Right kidney (tissue), 9 donors: ENCODE measurements around the gene CNTNAP3B.
"Not testable (repeated sequence)": the region's sequence is repeated elsewhere in the genome, so short reads cannot be mapped to it uniquely, and the experiment has no call there.

ENCODE experiments used
- DNase-seq: peaks from one replicate; pipeline ENCODE4 v3.0.0-alpha.2; 2016
- long read RNA-seq, 8 donors: transcript quantifications; one replicate each; lab custom pipeline, GENCODE V29; 2026

The CNTNAP3B gene
- long read RNA-seq, donor 1, result 0 reads
- long read RNA-seq, donor 2, result 0 reads
- long read RNA-seq, donor 3, result 0 reads
- long read RNA-seq, donor 4, result 0 reads
- long read RNA-seq, donor 5, result 0 reads
- long read RNA-seq, donor 6, result 0 reads
- long read RNA-seq, donor 7, result 0 reads
- long read RNA-seq, donor 8, result 0 reads

DNA sequence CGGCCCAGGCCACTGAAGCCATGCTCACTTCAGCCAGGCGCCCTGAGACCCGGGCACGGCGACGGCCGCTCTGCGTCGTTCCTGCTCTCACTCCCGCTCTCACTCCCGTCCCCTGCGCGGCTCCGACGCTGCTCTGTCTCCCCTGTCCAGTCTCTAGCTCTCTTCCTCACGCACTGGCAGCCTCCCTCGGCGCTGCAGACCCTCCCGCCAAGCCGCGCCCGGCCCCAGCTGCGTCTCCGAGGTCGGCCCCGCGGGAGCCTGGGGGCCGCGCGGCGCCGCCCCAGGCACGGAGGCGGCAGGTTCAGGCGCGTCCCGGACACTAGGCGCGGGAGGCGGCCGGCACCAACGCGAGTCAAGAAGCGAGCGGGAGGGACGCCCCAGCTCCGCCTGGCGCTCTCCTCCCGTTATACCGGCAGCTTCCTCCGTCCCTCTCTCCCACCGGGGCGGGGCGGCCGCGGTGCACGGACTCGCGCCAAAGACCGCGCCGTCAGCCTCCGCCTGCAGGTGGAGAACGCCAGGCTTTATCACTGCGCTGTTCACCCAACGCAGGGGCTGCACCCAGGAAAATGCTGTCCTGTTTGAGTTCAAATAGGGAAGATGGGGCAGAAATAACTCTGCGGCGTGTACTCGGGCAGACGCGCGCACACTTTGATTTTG, at the start of gene CNTNAP3B:
TSS of gene CNTNAP3B (minus strand) at position 354 of the 657 bp plus-strand sequence. CDS start at position 22, 332 bp downstream.
- peak; percentile 46 for DNase-seq

DNA sequence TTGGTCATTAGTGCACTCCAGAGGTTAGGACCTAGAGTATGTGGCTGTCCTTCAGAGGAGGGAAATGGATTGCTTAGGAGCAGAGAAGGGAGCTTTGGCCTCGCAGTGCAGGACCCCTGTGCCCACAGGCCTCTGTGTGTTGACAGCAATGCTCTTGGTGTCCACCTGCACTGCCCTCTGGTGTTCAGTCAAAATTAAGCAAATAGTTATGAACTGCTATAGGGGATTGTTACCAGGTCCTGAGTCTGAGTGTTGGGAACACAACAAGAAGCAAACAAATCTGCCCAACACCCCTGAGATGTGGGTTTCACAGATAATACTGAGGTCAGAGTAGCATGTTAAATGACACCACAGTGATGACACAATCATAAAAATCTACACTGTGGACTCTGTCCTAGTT, 31.1 kb upstream of the CNTNAP3B start:
- DNase-seq, result peak; percentile 0

DNA sequence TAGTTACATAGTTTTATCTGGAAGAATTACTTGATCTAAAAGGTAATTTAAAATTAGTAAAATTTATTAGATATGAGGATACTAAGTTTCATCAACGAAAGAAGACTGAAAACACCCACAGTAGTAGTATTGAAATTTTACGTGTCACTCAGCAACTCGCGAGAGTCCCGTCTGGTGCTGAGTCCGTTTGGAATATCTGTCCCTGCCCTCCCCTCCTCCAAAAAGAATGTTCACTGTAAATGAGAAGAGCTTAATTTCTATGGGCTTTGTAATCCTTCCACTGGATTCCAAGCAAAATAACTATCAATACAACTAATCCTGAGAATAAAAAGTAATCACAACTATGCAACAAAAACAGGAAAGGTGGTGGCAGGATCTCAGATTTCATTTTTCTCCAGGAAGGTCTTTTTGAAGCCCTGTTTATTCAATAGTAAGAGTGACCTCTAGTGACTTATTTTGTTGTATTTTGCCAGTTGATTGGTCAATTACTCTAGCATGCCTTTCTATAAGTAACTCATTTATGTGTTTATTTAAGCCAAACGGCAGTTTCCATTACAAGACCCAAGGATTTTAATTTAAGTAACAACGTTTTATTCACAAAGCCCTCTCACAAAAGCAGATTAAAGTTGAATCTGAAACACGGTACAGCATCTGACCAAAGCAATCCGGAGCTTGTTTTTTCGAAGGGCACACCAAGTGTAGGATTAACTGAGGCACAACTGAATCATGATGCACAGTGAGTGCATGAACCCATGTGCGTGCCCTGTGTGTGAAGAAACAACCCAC, 2.0 kb downstream of the CNTNAP3B start:
- peak; percentile 7 for DNase-seq

DNA sequence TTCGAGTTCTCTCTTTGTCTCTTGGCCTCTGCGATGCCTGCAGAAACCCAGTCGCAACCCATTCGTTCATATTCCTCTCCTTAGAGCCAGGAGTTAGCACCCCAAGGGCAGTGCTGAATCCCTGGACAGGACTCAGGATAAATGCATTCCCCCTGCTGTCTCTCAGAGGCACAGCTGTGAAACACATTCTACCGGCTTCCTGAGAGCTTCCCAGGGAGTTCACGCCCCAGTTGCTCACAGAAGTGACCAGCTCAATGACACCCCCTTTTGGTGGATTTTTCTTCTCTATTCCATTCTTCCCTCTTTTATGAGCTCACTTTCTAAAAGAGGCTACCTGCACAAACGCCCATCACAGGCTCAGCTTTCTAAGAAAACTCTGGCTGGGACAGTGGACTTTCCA, 8.2 kb downstream of the CNTNAP3B start:
- DNase-seq, result not testable (repeated sequence)

DNA sequence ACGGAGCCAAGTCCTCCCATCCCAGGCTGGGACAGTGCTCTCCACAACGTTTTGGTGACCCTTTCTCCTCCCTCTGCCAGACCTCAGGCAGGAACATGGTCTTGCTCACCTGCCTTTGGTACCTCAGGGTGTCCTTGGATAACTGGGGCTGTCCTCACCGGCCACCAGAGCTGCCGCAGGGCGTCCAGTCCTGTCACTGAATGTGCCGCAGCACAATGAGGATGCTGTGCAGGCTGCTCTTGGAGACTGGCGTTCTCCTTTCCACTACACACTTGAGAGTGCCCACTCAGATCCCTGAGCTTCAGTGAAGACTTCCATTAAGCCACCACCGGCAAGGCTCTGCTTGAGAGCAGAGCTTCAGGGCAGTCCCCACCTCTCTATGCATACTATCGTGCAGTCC, 33.3 kb downstream of the CNTNAP3B start:
- not testable (repeated sequence) for DNase-seq

DNA sequence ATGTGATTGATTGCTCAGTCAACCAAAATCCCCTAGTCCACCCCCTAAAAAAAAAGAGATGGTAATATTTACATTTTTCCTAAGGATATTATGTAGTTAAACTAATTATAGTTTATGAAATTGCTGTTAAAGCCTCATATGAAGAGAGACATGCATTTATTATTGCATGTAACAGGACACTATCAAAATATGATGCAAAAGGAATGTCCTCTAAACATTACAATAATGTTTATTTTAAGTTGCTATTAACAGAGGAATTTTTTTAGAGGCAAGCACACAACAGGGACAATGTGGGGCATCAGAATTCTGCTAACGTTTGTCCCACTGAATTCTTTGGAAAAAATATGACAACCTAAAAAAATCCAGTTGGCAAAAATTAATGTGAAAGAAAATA, 44.7 kb downstream of the CNTNAP3B start:
- not testable (repeated sequence) for DNase-seq

DNA sequence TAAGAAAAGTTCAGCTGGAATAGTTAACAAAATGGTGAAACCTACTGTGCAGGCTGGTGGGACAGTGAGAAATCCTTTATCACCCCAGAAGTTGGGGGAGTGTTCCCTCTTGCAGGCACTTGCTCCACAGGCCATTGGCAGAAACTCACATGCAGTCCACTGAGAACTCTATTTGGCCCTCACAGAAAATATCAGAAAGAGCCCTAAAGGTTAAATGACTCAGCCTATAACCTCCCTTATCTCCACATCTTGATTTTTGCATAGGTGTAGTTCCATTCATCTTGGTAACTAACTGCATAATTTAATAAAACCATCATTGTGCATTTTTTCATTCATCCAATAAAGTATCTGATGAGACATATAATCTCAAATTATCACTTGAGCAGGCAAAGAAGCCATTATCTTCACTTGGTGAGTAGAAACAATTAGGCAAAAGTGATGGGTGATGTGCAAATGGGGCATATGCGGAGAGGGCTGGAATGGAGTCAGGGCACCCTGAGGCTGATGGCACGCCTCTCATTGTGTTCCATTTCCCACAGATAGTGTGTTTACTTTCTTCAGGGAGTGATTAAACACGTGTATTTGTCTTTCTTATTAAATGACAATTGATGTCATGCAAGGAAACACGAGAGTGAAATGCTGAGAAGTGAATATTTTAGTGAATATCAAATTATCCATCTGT, 45.2 kb downstream of the CNTNAP3B start:
- DNase-seq, result not testable (repeated sequence)

DNA sequence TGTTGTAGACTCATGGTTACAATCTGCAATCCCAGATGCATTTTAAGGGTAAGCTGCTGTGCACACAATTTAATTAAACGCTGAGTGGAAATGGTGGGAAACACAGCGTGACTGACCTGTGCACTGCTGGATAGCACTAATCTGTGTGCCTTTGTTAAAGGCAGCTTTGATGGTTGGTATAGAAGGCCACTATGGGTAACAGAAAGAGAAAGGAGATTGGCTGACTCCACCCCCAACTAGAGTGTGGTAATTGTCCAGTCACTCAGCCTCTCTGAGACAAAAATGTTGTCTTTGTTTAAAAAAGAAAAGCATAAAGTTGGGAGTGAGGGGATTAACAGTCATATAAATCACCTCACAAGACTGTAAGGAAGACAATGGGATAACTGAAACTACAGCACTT, 48.9 kb downstream of the CNTNAP3B start:
- DNase-seq, result not testable (repeated sequence)

DNA sequence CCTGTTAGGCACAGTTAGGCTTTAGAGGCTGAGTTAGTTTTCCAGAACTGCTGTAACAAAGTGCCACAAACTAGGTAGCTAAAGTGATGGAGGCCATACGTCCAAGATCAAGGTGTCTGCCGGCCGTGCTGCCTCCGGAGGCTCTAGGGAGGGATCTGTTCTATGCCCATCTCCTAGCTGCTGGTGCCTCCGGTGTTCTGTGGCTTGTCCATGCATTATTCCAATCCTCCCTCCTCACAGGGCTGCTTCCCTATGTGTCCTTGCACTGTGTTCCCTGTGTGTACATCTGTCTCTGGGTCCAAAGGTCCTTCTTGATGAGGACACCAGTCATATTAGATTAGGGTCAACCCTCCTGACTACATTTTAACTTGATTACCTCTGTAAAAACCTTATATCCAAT, 54.4 kb downstream of the CNTNAP3B start:
- not testable (repeated sequence) for DNase-seq

DNA sequence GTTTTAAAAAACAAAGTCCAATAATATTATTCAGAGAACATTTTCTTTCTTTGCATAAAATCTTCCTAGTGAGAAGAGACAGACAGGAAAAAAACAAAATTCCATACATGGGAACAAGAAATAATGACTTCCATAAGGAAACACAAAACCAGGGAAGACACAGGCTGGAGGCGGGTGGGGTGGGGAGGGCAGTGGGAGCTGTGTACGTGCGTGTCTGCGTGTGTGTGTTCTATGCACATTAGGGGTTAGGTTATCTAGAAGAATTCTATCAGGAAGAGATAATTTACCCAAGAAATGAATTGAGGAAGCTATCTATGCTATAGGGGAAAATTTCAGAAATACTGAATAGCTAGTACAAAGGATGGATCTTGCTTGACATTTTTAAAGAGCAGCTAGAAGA, 58.2 kb downstream of the CNTNAP3B start:
- DNase-seq, result not testable (repeated sequence)

DNA sequence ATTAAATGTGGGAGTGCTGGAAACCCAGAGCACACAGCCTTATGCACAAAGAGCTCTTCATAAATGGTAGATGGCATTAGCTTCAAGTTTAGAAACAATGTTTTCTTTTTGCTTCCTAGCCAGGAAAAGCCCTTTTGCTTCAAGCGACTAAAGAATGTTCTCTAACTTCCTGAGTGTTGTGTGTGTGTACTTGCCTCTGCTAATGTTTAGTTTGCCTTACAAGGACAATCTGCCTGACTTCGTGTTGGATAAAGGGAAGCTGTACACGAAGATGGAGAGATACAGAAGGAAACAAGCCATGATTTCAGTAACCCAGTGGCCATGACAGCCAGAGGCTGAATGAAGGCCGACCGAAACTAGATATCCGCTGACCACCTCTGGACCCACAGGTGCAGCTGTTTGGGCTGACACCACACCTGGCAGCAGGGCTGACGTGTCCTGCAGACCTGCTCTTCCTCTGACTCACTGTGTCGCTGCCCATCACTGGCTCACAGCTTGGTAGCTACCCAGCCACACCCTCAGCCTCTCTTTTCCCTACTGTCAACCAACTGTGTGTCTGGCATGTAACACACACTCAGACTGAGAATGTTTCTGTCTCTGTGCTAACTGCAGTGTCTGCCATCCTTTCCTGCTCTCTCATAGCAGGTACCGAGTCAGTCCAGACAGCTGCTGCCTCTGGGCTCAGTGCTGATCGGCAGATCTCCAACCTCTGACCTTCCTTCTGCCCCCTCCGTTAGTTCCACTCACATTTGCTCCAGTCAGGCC, 59.0 kb downstream of the CNTNAP3B start:
- not testable (repeated sequence) for DNase-seq

DNA sequence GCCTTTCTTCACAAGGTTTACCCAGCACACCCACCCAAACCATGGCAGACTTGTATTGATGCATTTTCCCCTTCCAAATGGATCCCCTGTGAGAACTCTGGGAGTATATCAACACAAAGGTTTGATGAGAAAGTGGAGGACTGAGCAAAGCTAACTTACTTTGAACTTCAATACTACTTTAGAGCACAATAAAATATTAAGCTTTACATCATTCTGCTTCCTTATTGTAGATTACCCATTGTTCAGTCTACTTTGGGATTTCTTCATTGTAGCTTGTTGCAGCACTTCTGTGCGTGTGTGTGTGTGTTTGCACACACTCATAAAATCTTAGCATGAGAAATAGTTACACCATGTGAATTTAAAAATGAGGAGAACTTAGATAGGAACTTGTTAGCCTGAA, 75.4 kb downstream of the CNTNAP3B start:
- not testable (repeated sequence) for DNase-seq

DNA sequence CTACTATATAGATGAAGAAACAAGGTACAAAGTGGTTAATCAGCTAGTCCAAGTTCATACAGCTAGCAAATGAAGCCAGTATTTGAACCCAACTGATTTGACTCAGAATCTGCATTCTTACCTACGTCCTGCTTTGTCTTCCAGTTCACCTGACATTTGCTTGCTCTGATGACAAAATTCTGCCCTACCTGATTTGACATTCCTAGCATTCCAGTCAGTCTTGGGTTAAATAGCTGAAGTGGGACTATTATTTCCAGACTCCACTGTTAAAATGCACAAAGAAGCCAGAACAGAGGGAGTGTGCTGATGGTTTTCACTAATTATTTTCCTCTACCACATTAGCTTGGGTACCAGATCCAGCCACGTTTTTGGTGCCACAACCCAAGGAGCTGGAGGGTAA, 78.5 kb downstream of the CNTNAP3B start:
- not testable (repeated sequence) for DNase-seq

DNA sequence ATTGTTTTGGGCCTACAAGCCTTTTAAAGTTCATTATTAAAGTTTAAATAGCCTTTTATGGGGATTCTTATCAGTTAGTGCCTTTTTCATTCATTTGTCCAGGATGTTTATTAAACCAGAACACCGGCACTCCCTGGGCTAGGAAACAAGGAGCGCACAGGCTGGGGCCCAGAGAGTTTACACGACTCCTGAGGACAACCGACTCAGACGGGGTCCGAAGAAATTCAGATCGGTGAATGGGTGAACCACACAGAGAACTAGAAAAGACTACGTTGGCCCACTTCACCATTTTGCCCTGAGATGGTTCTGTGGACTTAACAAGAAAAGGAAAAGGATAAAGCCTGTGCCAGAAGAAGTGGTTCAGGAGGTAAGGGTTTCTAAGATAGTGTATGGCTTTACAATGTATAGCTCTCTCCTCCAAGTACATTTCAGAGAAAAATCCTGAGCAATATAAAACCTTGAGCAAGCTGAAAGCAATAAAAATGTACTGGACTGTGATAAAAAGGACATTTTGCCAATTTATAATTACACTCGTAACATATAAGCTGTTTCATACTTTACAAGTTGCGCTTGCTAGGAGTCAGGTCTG, 84.7 kb downstream of the CNTNAP3B start:
- DNase-seq, result not testable (repeated sequence)

DNA sequence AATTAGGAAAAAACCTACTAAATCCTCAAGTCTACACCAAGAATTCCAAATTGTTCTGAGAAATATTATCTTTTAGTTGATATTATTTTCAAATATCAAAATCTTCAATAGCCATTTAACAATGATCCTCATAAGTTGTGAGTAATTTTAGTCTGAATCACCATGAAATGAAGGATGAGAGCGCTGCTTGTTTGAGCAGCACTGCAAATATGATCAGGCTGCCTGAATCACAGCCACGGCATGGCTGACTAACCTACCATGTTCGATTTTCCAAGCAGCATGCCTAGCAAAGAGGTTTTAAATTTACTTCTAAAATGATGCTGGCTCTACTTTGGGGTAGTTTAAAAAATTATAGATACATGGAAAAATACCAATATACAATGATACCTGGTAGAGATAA, 95.7 kb downstream of the CNTNAP3B start:
- not testable (repeated sequence) for DNase-seq

DNA sequence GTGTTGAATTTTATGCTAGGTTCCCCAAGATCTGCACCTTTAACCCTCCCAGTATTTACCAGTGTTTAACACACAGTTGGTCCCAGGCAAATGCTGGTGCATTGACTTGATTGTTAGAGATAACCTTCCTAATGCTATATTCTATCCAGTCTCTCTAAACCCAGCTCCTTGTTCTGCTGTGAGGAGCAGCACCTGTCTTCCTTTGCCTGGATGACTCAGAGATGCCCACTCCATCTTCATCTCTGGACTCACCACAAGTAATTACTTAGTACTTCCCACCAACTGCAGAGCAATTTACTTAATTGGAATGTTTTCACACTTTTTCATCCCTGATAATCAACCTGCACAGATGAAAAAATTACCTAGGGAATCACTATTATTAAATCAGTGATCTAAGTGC, 108.6 kb downstream of the CNTNAP3B start:
- not testable (repeated sequence) for DNase-seq

DNA sequence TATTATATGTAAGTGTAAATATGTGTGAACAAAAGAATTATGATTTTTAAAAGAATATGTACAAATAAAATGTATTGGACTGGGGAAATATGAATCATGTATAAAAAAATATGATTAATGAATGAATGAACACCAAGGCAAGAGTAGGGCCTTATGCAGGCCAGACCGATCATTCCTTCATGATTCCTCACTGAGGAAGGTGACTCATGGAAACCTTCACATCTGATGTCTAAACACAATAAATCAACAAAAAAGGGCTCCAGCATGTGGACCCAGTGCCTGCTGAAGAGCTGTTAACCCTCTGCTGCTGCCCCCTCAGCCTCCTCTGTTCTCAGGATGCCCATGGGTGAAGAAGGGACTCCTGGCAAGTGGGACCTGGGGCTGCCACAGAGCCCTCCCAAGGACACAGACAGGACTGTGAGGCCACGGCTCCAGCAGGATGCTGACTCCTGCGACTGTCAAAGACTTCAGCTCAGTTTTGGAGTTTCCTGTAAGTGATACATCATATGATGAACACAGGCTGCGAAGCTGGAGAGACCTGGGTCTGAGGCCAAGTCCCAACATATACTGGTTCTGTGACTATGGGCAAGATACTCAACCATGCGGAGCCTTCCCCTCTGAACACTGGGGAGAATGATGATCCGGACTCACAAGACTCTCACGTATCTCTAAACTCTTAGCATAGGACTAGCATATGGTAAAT, 110.9 kb downstream of the CNTNAP3B start:
- DNase-seq, result not testable (repeated sequence)

DNA sequence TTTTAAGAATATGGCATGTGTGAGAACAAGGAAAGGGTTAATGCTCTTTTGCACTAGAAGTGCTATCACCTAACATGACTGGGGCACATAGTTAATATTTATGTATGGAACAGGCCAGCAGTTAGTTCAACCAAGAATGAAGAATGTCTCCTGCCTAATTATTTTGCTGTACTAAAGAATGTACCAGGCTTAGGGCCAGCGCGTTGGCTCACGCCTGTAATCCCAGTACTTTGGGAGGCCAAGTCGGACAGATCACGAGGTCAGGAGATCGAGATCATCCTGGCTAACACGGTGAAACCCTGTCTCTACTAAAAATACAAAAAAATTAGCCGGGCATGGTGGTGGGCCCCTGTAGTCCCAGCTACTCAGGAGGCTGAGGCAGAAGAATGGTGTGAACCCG, 114.9 kb downstream of the CNTNAP3B start:
- DNase-seq, result not testable (repeated sequence)

DNA sequence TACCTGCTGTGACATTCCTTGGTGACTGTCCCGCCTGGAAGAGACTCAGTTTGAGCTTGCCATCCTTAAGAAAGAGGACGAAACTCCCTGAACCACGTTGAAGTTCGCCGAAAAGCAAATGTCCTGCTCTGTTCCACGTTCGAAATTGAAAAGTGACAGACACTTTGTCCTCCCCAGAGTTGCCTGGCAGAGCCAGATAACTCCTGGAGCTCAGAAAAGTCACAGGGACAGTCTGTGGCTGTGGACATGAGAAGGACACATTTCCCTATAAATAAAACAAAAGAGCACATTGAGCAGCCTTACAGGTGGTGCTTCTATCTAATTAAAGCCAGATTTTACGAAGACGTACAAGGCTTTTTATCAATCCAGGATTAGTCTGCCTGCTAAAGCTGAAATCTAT, 137.6 kb downstream of the CNTNAP3B start:
- not testable (repeated sequence) for DNase-seq

DNA sequence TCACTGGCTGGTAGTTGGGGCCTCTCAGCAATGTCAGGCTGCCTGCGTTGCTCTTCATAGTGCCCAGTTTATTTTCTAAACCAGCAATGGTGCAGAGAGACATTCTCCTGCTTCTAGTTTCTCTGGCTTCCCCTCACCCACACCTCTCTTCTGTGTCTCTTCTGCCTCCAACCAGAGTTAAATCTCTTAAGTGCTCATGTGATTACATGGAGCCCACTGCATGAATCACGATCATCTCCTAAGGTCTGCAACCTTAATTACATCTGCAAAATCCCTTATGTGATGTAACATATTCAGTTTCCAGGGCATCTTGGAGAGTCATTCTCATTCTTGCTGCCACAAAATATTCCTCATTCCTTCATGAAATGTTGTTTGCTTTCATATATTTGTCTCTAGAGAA, 149.0 kb downstream of the CNTNAP3B start:
- not testable (repeated sequence) for DNase-seq
